Cardiac atrium fibroblast (primary cell): ENCODE results near the gene MPZL1. TPM values are rescaled to one million over a fixed set of nuclear protein-coding genes. Genes with fewer than 3 reads are reported as not detected.

Source experiments
- total RNA-seq: library from RNA; depleted of rRNA; stranded (reverse); fragments of >200 nt; gene quantifications from 2 replicates; pipeline ENCODE4 v1.2.3, GENCODE V29; 2015

The MPZL1 gene
- 129 and 149 TPM in 2 replicates for total RNA-seq

DNA sequence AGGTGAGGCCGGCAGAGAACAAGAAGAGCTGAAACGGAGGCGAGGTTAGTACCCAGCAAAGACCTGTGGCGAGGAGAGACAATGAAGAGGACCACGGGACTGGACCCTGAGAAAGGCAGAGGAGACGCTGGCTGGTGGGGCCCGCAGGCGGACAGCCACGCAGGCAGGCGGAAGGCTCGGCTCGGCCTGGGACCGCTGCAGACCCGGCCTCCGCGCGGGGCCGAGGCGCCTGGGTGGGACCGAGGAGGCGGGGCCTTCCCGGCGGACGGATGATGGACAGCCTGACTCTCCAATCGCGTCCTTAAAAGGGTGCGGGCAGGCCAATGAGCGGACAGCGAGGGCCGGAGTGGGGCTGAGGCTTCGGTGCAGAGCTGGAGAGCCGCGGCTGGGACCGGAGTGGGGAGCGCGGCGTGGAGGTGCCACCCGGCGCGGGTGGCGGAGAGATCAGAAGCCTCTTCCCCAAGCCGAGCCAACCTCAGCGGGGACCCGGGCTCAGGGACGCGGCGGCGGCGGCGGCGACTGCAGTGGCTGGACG is at the start of gene MPZL1:
Gene MPZL1 (plus strand): TSS at position 366 of the 535 bp plus-strand sequence. CDS start 170 bp downstream, outside the sequence.

Other genes with a start within 250 kb of the MPZL1 start
- not detected in 2 replicates for gene CD247, start 203.5 kb upstream of the MPZL1 start, total RNA-seq
- 120 and 166 TPM in 2 replicates for gene CREG1, start 168.2 kb upstream of the MPZL1 start, total RNA-seq
- gene RCSD1, start 91.8 kb upstream of the MPZL1 start, total RNA-seq: 0.54 and 0.81 TPM in 2 replicates
- gene ADCY10, start 192.2 kb downstream of the MPZL1 start, total RNA-seq: under 0.01 TPM in 1 of 2 replicates, not detected in the other
- 52.2 and 52.5 TPM in 2 replicates for gene DCAF6, start 214.7 kb downstream of the MPZL1 start, total RNA-seq
- 50.4 and 60.5 TPM in 2 replicates for gene MPC2, start 215.1 kb downstream of the MPZL1 start, total RNA-seq